ENCODE measurements around the gene NHEJ1.

Gene NHEJ1

GRCh38 chr2:219026946-219027345, 133.7 kb downstream of the NHEJ1 start:
- H3K4me3 ChIP-seq (replicated peaks; ENCODE audit: low read depth, low read length), result no peak overlapping the region
- TF ChIP-seq CTCF (IDR thresholded peaks at IDR 0.05; ENCODE audit: insufficient read depth, low read length, poor library complexity, severe bottlenecking), result no peak
- no peak for DNase-seq (ENCODE audit: extremely low read depth, insufficient read length)
- H3K36me3 ChIP-seq (ENCODE audit: control insufficient read depth, insufficient read depth, low read length), result no peaks in the 10 kb centered on the region
- H3K27me3 ChIP-seq (replicated peaks; ENCODE audit: control insufficient read depth, insufficient read depth, low read length), result no peaks in the 10 kb centered on the region

GRCh38 chr2:219025637-219026585, 134.7 kb downstream of the NHEJ1 start:
- H3K36me3 ChIP-seq (ENCODE audit: control insufficient read depth, insufficient read depth, low read length), result no peaks in the 10 kb centered on the region
- peaks cover 1% of the 10 kb centered on the region; the same call in 1 of the 2 replicates for H3K27me3 ChIP-seq (replicated peaks; ENCODE audit: control insufficient read depth, insufficient read depth, low read length)
- DNase-seq (ENCODE audit: extremely low read depth, insufficient read length), result no peak
- TF ChIP-seq CTCF (IDR thresholded peaks at IDR 0.05; ENCODE audit: insufficient read depth, low read length, poor library complexity, severe bottlenecking), result no peak
- H3K4me3 ChIP-seq (replicated peaks; ENCODE audit: low read depth, low read length), result no peak overlapping the region

All from GM06990 (cell line).